Stomach (tissue), 9 donors: ENCODE results near the gene PPP2R2C. TPM values are rescaled to one million over a fixed set of nuclear protein-coding genes. Genes with fewer than 3 reads are reported as not detected.

ENCODE experiments used
- DNase-seq, 2 donors: peaks; one replicate each; pipeline versions ENCODE4 v3.0.0 to v3.0.0-alpha.2; 2013 to 2019
- H3K27ac ChIP-seq, 5 donors: fragments of 200-600 bp in 4 of 5; sonication (generic) in 4 of 5; one replicate each; pipeline ENCODE4 v1.5.1; 2013 to 2019; ENCODE audit warnings: mild to moderate bottlenecking in 1 of 5, moderate library complexity in 1 of 5
- H3K27me3 ChIP-seq, 3 donors: fragments of 200-600 bp; sonication (generic); one replicate each; pipeline ENCODE4 v1.5.1; 2017 to 2019; ENCODE audit warnings: mixed run types in 1 of 3
- H3K36me3 ChIP-seq, 4 donors: fragments of 200-600 bp; sonication (generic); 1 replicate in 3 of 4; 2 replicates in 1 of 4; pipeline ENCODE4 v1.5.1; 2016 to 2019
- H3K4me1 ChIP-seq, 4 donors: fragments of 200-600 bp; sonication (generic); one replicate each; pipeline ENCODE4 v1.5.1; 2016 to 2019
- H3K4me3 ChIP-seq, 4 donors: fragments of 200-600 bp; sonication (generic) in 3 of 4; one replicate each; pipeline ENCODE4 v1.5.1; 2016 to 2019; ENCODE audit warnings: mild to moderate bottlenecking in 1 of 4
- H3K9me3 ChIP-seq, 4 donors: fragments of 200-600 bp; sonication (generic); one replicate each; pipeline ENCODE4 v1.5.1; 2016 to 2019
- CTCF ChIP-seq, 7 experiments: fragments of 450-650 bp in 4 of 7; fragments of 200-600 bp in 3 of 7; sonication (generic) in 3 of 7; IDR thresholded peaks; one replicate each; pipeline ENCODE4 v1.5.1; 2016 to 2019; ENCODE audit warnings: antibody characterized with exemption in 7 of 7, control low read depth in 2 of 7, mild to moderate bottlenecking in 1 of 7
- EP300 ChIP-seq: sonication (generic); formaldehyde crosslinking; IDR thresholded peaks from one replicate; pipeline ENCODE4 v1.6.1; 2017; ENCODE audit warnings: antibody characterized with exemption
- POLR2A ChIP-seq, 4 donors: fragments of 450-650 bp; IDR thresholded peaks; one replicate each; pipeline ENCODE4 v1.6.1; 2016; ENCODE audit warnings: antibody characterized with exemption in 4 of 4, control low read depth in 2 of 4, mild to moderate bottlenecking in 1 of 4, moderate library complexity in 1 of 4
- POLR2AphosphoS5 ChIP-seq, 3 donors: sonication (generic); formaldehyde crosslinking; IDR thresholded peaks; one replicate each; pipeline ENCODE4 v1.6.1; 2016; ENCODE audit warnings: antibody characterized with exemption in 3 of 3
- WGBS, 5 donors: extraction: QIAGEN DNeasy Blood & Tissue Kit in 3 of 5; methylation state at CpG; one replicate each; pipeline versions ENCODE4 v1.1.5 to v1.1.7; 2013 to 2018; 5-methylcytosine and 5-hydroxymethylcytosine counted together
- intact Hi-C: fragments of 100-400 bp; cut with DNase I; formaldehyde crosslinking; loops from one replicate; pipeline ENCODE4 v1.15.1; 2023; ENCODE audit warnings: low total_unique reads
- polyA plus RNA-seq, 3 donors: library from polyadenylated mRNA; stranded (reverse); fragments of 200-250 nt; gene quantifications; one replicate each; pipeline ENCODE4 v1.2.3, GENCODE V29; 2013
- total RNA-seq, 5 donors: library from RNA; depleted of rRNA; stranded (reverse); fragments of >200 nt; gene quantifications; one replicate each; pipeline versions ENCODE4 v1.1.0 to v1.2.3, GENCODE V29; 2014 to 2016
- donor health status: healthy with polysubstance abuse.
- donor health status: Bipolar disorder and iron deficiency.
- donor health status: healthy.

Gene PPP2R2C
- total and polyA plus RNA-seq, 8 donors = 1.4 to 5.0 (median 1.5) TPM; not detected in 5

GRCh38 chr4:6361076-6361784, 111.2 kb downstream of the PPP2R2C start:
- 67 to 80% (median 71%) methylated on average over 4 of the region's 4 CpGs for WGBS, 5 donors
- DNase-seq = no peak

GRCh38 chr4:6360385-6360784, 112.0 kb downstream of the PPP2R2C start:
- Histone ChIP-seq H3K4me1 (no peaks in the 10 kb centered on the region), H3K9me3 (peaks cover 0 to 4% (median 2%) of the 10 kb centered on the region in 4 donors), H3K27ac (no peak overlapping the region), H3K36me3 (no peaks in the 10 kb centered on the region), H3K27me3 (peaks cover 0 to 57% (median 0%) of the 10 kb centered on the region in 3 donors), H3K4me3 (no peak overlapping the region)
- 19 to 43% (median 35%) methylated on average over 10 of the region's 10 CpGs for WGBS, 5 donors
- DNase-seq = peak in 1 of 2 donors; percentile 48
- intact Hi-C loops = no loop called here
- no peak for TF ChIP-seq CTCF (IDR thresholded peaks at IDR 0.05)
- TF ChIP-seq POLR2A (IDR thresholded peaks at IDR 0.05) = no peak
- TF ChIP-seq EP300 = no peak
- no peak for TF ChIP-seq POLR2AphosphoS5 (IDR thresholded peaks at IDR 0.05)

More at GRCh38 chr4:6361076-6361784, 111.2 kb downstream of the PPP2R2C start:
- Histone ChIP-seq H3K4me1 (no peaks in the 10 kb centered on the region), H3K36me3 (no peaks in the 10 kb centered on the region), H3K9me3 (peaks cover 0 to 4% (median 2%) of the 10 kb centered on the region in 4 donors), H3K4me3 (no peak overlapping the region), H3K27me3 (peaks cover 0 to 58% (median 0%) of the 10 kb centered on the region in 3 donors), H3K27ac (no peak overlapping the region)
- TF ChIP-seq POLR2A (IDR thresholded peaks at IDR 0.05) (no peak), POLR2AphosphoS5 (IDR thresholded peaks at IDR 0.05) (no peak), CTCF (IDR thresholded peaks at IDR 0.05) (no peak), EP300 (no peak)
- intact Hi-C loops = no loop called here

GRCh38 chr4:6359536-6360308, 112.7 kb downstream of the PPP2R2C start:
- Histone ChIP-seq H3K9me3 (peaks cover 0 to 4% (median 2%) of the 10 kb centered on the region in 4 donors), H3K4me1 (no peaks in the 10 kb centered on the region), H3K4me3 (no peak overlapping the region), H3K36me3 (no peaks in the 10 kb centered on the region), H3K27me3 (peaks cover 0 to 52% (median 0%) of the 10 kb centered on the region in 3 donors), H3K27ac (no peak overlapping the region)
- WGBS, 5 donors = 58 to 67% (median 60%) methylated on average over 11 of the region's 11 CpGs
- TF ChIP-seq POLR2AphosphoS5 (IDR thresholded peaks at IDR 0.05) (no peak), POLR2A (IDR thresholded peaks at IDR 0.05) (no peak), EP300 (no peak), CTCF (IDR thresholded peaks at IDR 0.05) (no peak)
- intact Hi-C loops = no loop called here
- DNase-seq = no peak

- TF ChIP-seq POLR2A (IDR thresholded peaks at IDR 0.05) = no peak
- no peak for TF ChIP-seq EP300
- TF ChIP-seq CTCF (IDR thresholded peaks at IDR 0.05) = no peak
- no peak for TF ChIP-seq POLR2AphosphoS5 (IDR thresholded peaks at IDR 0.05)
- 70 to 92% (median 82%) methylated on average over 6 of the region's 6 CpGs for WGBS, 5 donors
- H3K4me3 ChIP-seq = no peak overlapping the region
- peaks cover 0 to 48% (median 0%) of the 10 kb centered on the region in 3 donors for H3K27me3 ChIP-seq
- no peaks in the 10 kb centered on the region for H3K36me3 ChIP-seq
- no peaks in the 10 kb centered on the region for H3K4me1 ChIP-seq
- intact Hi-C loops = no loop called here
- no peaks in the 10 kb centered on the region for H3K9me3 ChIP-seq
- no peak overlapping the region for H3K27ac ChIP-seq
- DNase-seq = no peak
These were observed 114.9 kb downstream of the PPP2R2C start for GRCh38 chr4:6357476-6357875.
